OCI-LY7 (cell line): ENCODE results near the gene RNF180. TPM values are rescaled to one million over a fixed set of nuclear protein-coding genes. Genes with fewer than 3 reads are reported as not detected.

ENCODE experiments used
- BruUV-seq: library from RNA; stranded (reverse); fragments of 400-500 nt; replicated peaks from 2 replicates; lab custom pipeline; 2021; lab: Mats Ljungman, UMichigan
- CTCF ChIA-PET: fragments of 300-600 bp; sonication (Branson Sonifier 250); formaldehyde crosslinking; loops from one replicate; lab custom pipeline; 2022; ENCODE audit warnings: antibody characterized with exemption; ENCODE audit not compliant: unreplicated experiment; lab: Charles Lee
- POLR2A ChIA-PET: fragments of 300-600 bp; sonication (Branson Sonifier 250); formaldehyde crosslinking; loops from one replicate; lab custom pipeline; 2022; ENCODE audit warnings: antibody characterized with exemption; lab: Charles Lee
- DNase-seq: peaks from one replicate; pipeline ENCODE4 v3.0.0-alpha.2; 2015; ENCODE audit warnings: low spot score
- H2AFZ ChIP-seq: fragments of 200-600 bp; sonication (generic), shearing (Covaris generic); 2 replicates; pipeline ENCODE4 v1.6.1; 2014; ENCODE audit warnings: mild to moderate bottlenecking, antibody characterized with exemption, low read length, moderate library complexity
- H3K27ac ChIP-seq: fragments of 200-600 bp; sonication (generic); 2 replicates; pipeline ENCODE4 v1.5.1; 2014; ENCODE audit warnings: mixed run types, low read depth, mild to moderate bottlenecking, moderate library complexity, low read length, inconsistent platforms; ENCODE audit not compliant: poor library complexity, severe bottlenecking
- H3K36me3 ChIP-seq: fragments of 200-600 bp; sonication (generic); 2 replicates; pipeline ENCODE4 v1.6.1; 2014; ENCODE audit warnings: mild to moderate bottlenecking, antibody characterized with exemption, low read length, moderate library complexity, mixed read lengths; ENCODE audit not compliant: insufficient read depth
- H3K4me1 ChIP-seq: fragments of 200-600 bp; sonication (generic); 2 replicates; pipeline ENCODE4 v1.5.1; 2014; ENCODE audit warnings: mild to moderate bottlenecking, low read length; ENCODE audit not compliant: insufficient read depth, poor library complexity, severe bottlenecking
- H3K4me2 ChIP-seq: fragments of 200-600 bp; sonication (generic); 2 replicates; pipeline ENCODE4 v1.6.1; 2014; ENCODE audit warnings: mild to moderate bottlenecking, low read length
- H3K4me3 ChIP-seq: fragments of 200-600 bp; sonication (generic); 2 replicates; pipeline ENCODE4 v1.5.1; 2014; ENCODE audit warnings: mild to moderate bottlenecking, low read depth, low read length; ENCODE audit not compliant: poor library complexity, severe bottlenecking
- H3K79me2 ChIP-seq: fragments of 200-600 bp; sonication (generic); 2 replicates; pipeline ENCODE4 v1.6.1; 2016; ENCODE audit warnings: low read depth, mild to moderate bottlenecking, low read length, moderate library complexity, mixed read lengths; ENCODE audit not compliant: insufficient read depth
- H3K9me2 ChIP-seq: fragments of 200-600 bp; sonication (generic); 2 replicates; pipeline ENCODE4 v1.6.1; 2016; ENCODE audit warnings: mild to moderate bottlenecking, low read length, mixed read lengths; ENCODE audit not compliant: insufficient read depth
- H3K9me3 ChIP-seq: fragments of 200-600 bp; sonication (generic); 2 replicates; pipeline ENCODE4 v1.6.1; 2014; ENCODE audit warnings: mild to moderate bottlenecking, mixed run types, low read length, mixed read lengths
- H4K20me1 ChIP-seq: fragments of 200-600 bp; sonication (generic); 2 replicates; pipeline ENCODE4 v1.6.1; 2014; ENCODE audit warnings: mild to moderate bottlenecking, antibody characterized with exemption, low read length, moderate library complexity, mixed read lengths; ENCODE audit not compliant: insufficient read depth
- EZH2phosphoT487 ChIP-seq: fragments of 200-600 bp; sonication (generic); IDR thresholded peaks from 2 replicates; pipeline ENCODE4 v1.6.1; 2018; ENCODE audit warnings: low read depth, borderline replicate concordance, mild to moderate bottlenecking, mixed run types, antibody characterized with exemption, low read length, moderate library complexity, mixed read lengths
- intact Hi-C: fragments of 100-400 bp; cut with micrococcal nuclease; formaldehyde crosslinking; loops from one replicate; pipeline ENCODE4 v1.10.0; 2022; ENCODE audit not compliant: unreplicated experiment
- total RNA-seq, 2 experiments: library from RNA; depleted of rRNA in 1 of 2; stranded (reverse); fragments of >200 nt in 1 of 2; shearing (Covaris generic) in 1 of 2; gene quantifications; 2 replicates each; pipeline ENCODE4 v1.2.3, GENCODE V29; 2014 to 2022
- TF ChIP-seq, protein P1 (sequence below): fragments of 200-600 bp; sonication (generic); conservative IDR thresholded peaks from 2 replicates; pipeline ENCODE4 v1.5.1; 2014; ENCODE audit warnings: mild to moderate bottlenecking, antibody characterized with exemption, low read length, moderate library complexity, mixed read lengths

Gene RNF180
- total RNA-seq, 2 experiments from 2014 or later = not detected

DNA sequence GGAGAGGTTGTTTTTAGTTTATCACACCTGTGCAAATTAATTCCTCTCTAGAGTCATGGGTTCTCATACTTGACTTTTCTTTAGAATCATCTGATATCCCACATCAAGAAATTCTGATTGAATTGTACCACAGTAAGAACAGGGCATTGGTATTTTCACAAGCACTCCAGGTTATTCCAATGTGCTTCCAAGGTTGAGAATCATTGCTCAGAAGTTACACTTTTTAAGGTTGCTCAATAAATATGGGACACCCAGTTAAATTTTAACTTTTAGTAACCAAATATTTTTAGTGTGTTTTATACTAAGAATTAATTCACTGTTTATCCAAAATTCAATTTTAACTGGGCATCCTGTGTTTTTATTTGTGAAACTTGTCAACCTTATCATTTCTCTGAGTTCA, 2.5 kb upstream of the RNF180 start:
- no peak for TF ChIP-seq EZH2phosphoT487
- TF ChIP-seq, protein P1, sequence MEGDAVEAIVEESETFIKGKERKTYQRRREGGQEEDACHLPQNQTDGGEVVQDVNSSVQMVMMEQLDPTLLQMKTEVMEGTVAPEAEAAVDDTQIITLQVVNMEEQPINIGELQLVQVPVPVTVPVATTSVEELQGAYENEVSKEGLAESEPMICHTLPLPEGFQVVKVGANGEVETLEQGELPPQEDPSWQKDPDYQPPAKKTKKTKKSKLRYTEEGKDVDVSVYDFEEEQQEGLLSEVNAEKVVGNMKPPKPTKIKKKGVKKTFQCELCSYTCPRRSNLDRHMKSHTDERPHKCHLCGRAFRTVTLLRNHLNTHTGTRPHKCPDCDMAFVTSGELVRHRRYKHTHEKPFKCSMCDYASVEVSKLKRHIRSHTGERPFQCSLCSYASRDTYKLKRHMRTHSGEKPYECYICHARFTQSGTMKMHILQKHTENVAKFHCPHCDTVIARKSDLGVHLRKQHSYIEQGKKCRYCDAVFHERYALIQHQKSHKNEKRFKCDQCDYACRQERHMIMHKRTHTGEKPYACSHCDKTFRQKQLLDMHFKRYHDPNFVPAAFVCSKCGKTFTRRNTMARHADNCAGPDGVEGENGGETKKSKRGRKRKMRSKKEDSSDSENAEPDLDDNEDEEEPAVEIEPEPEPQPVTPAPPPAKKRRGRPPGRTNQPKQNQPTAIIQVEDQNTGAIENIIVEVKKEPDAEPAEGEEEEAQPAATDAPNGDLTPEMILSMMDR = no peak
- H3K4me3 ChIP-seq = no peak overlapping the region
- no peaks in the 10 kb centered on the region for H3K79me2 ChIP-seq
- H4K20me1 ChIP-seq = no peaks in the 10 kb centered on the region
- no TSS peak for BruUV-seq
- no peaks in the 10 kb centered on the region for H3K9me3 ChIP-seq
- H2AFZ ChIP-seq = no peak overlapping the region
- no peaks in the 10 kb centered on the region for H3K36me3 ChIP-seq
- H3K27ac ChIP-seq = no peak overlapping the region
- H3K4me2 ChIP-seq = no peak overlapping the region
- no peaks in the 10 kb centered on the region for H3K9me2 ChIP-seq
- ChIA-PET CTCF (no interaction called here), POLR2A (no interaction called here)
- peaks cover 15% of the 10 kb centered on the region for H3K4me1 ChIP-seq
- intact Hi-C loops = no loop called here
- DNase-seq = no peak

- no peaks in the 10 kb centered on the region for H3K36me3 ChIP-seq
- H3K4me1 ChIP-seq = peaks cover 15% of the 10 kb centered on the region
- no peaks in the 10 kb centered on the region for H3K9me3 ChIP-seq
- no peak for DNase-seq
- H4K20me1 ChIP-seq = no peaks in the 10 kb centered on the region
- no peak overlapping the region for H2AFZ ChIP-seq
- ChIA-PET CTCF (no interaction called here), POLR2A (no interaction called here)
- no peaks in the 10 kb centered on the region for H3K79me2 ChIP-seq
- intact Hi-C loops = no loop called here
- H3K4me3 ChIP-seq = no peak overlapping the region
- no peaks in the 10 kb centered on the region for H3K9me2 ChIP-seq
- H3K4me2 ChIP-seq = no peak overlapping the region
- no peak for TF ChIP-seq EZH2phosphoT487
- TF ChIP-seq, protein P1 = no peak
- H3K27ac ChIP-seq = no peak overlapping the region
- BruUV-seq = no TSS peak
Observed at GRCh38 chr5:64163746-64164145, 1.9 kb upstream of the RNF180 start.

- BruUV-seq = no TSS peak
- no peak overlapping the region for H3K27ac ChIP-seq
- H4K20me1 ChIP-seq = no peaks in the 10 kb centered on the region
- no peaks in the 10 kb centered on the region for H3K9me3 ChIP-seq
- no peak for DNase-seq
- no peak overlapping the region for H3K4me3 ChIP-seq
- intact Hi-C loops = no loop called here
- no peaks in the 10 kb centered on the region for H3K9me2 ChIP-seq
- no peak overlapping the region for H3K4me2 ChIP-seq
- no peaks in the 10 kb centered on the region for H3K36me3 ChIP-seq
- no peak overlapping the region for H2AFZ ChIP-seq
- H3K4me1 ChIP-seq = peaks cover 15% of the 10 kb centered on the region
- TF ChIP-seq, protein P1 = no peak
- TF ChIP-seq EZH2phosphoT487 = no peak
- ChIA-PET POLR2A (no interaction called here), CTCF (no interaction called here)
- no peaks in the 10 kb centered on the region for H3K79me2 ChIP-seq
Observed at GRCh38 chr5:64164166-64164565, 1.5 kb upstream of the RNF180 start.
